PC-3 (cell line): ENCODE measurements around the gene LRP5.

Experiments
- CTCF ChIP-seq: fragments of 300-600 bp; sonication (generic); conservative IDR thresholded peaks from 2 replicates; pipeline ENCODE4 v1.5.1; 2017; ENCODE audit warnings: antibody characterized with exemption, low read depth, mild to moderate bottlenecking, low read length
- EZH2 ChIP-seq: fragments of 300-600 bp; sonication (generic); IDR thresholded peaks from one replicate; pipeline ENCODE4 v1.6.1; 2017; ENCODE audit warnings: antibody characterized with exemption, mild to moderate bottlenecking, low read length; ENCODE audit not compliant: unreplicated experiment

- no peak for TF ChIP-seq CTCF
- TF ChIP-seq EZH2 = no peak
Measured at GRCh38 chr11:68331338-68331947, 19.1 kb downstream of the LRP5 start.
